OCI-LY3 (cell line): Measurements from ENCODE around the gene CEACAM4.

ENCODE experiments used
- H2AFZ ChIP-seq: fragments of 200-600, 300-600 bp; shearing (Covaris generic); 2 replicates; pipeline ENCODE4 v1.6.0; 2014; ENCODE audit warnings: antibody characterized with exemption, low read depth, low read length
- H3K27ac ChIP-seq: fragments of 200-600, 300-600 bp; sonication (generic); 2 replicates; pipeline ENCODE4 v1.5.1; 2014; ENCODE audit warnings: mild to moderate bottlenecking, low read length, moderate library complexity, mixed read lengths
- H3K27me3 ChIP-seq: fragments of 200-600, 300-600 bp; sonication (generic); 2 replicates; pipeline ENCODE4 v1.6.1; 2014; ENCODE audit warnings: low read depth, low read length, mixed read lengths
- H3K36me3 ChIP-seq: fragments of 200-600, 300-600 bp; sonication (generic); replicated peaks from 2 replicates; pipeline ENCODE3; 2014; ENCODE audit warnings: low read depth, low read length, mixed read lengths
- H3K4me1 ChIP-seq: fragments of 300-600, 200-600 bp; sonication (generic); 2 replicates; pipeline ENCODE4 v1.6.1; 2014; ENCODE audit warnings: low read length, mixed read lengths
- H3K4me2 ChIP-seq: fragments of 200-600, 300-600 bp; sonication (generic); 2 replicates; pipeline ENCODE4 v1.6.1; 2014; ENCODE audit warnings: low read length, mixed read lengths
- H3K4me3 ChIP-seq: fragments of 300-600, 200-600 bp; sonication (generic); 2 replicates; pipeline ENCODE4 v1.5.1; 2014; ENCODE audit warnings: antibody characterized with exemption, mild to moderate bottlenecking, low read length, moderate library complexity
- H3K79me2 ChIP-seq: fragments of 300-600, 200-600 bp; shearing (Covaris generic); 2 replicates; pipeline ENCODE4 v1.6.1; 2014; ENCODE audit warnings: mild to moderate bottlenecking, low read length, mixed read lengths
- H3K9ac ChIP-seq: fragments of 300-600, 200-600 bp; shearing (Covaris generic); 2 replicates; pipeline ENCODE4 v1.6.0; 2014; ENCODE audit warnings: mild to moderate bottlenecking, low read length, moderate library complexity
- H3K9me3 ChIP-seq: fragments of 200-600, 300-600 bp; shearing (Covaris generic); 2 replicates; pipeline ENCODE4 v1.6.1; 2014; ENCODE audit warnings: low read length, mixed read lengths; ENCODE audit not compliant: insufficient read depth
- H4K20me1 ChIP-seq: fragments of 200-600, 300-600 bp; sonication (generic); 2 replicates; pipeline ENCODE4 v1.6.1; 2016; ENCODE audit warnings: low read length, mixed read lengths; ENCODE audit not compliant: insufficient read depth
- EZH2phosphoT487 ChIP-seq: fragments of 200-600 bp; shearing (Covaris generic); IDR thresholded peaks from 2 replicates; pipeline ENCODE4 v1.6.1; 2018; ENCODE audit warnings: antibody characterized with exemption, mixed run types, low read depth
- TF ChIP-seq, protein P1 (sequence below): fragments of 200-600, 300-600 bp; sonication (generic); IDR thresholded peaks from 2 replicates; pipeline ENCODE4 v1.5.1; 2014; ENCODE audit warnings: antibody characterized with exemption, low read length, low read depth

The CEACAM4 gene

DNA sequence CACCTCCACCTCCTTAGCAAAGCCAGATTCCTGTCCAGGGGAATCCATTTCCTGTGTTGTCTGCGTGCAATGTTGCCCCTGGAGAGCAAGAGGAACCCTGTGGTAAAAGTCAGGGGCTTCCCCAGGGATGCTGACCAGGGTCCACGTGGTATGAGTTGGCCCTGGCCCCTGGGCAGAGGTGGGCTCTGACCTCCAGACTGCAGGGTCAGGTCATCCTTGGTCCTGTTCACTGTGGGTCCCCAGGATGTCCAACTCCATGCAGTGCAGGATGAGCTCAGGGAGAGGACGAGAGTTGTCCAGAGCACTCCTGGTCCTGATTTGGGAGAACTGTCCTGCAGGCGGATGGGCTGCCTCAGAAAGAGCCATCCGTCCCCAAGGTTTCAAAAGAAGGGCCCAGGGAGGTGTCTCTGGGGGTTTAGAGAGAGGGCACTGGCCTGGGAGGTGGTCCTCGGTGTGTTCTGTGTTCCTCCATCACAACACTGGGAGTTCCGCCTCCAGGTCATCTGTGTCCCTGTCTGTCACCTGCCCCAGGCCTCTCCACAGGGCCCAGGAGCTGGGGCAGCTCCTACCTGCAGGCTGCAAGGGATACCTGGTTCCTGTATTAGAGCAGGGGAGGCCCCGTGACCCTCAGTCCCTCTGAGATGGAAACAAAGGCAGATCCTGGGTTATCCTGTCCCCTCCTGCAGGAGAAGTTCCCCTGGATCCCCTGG lies 1.2 kb upstream of the CEACAM4 start:
- no peaks in the 10 kb centered on the region for H3K36me3 ChIP-seq
- H3K79me2 ChIP-seq = no peaks in the 10 kb centered on the region
- H3K9ac ChIP-seq = no peak overlapping the region
- H3K27ac ChIP-seq = no peak overlapping the region
- H2AFZ ChIP-seq = no peak overlapping the region
- no peak overlapping the region for H3K4me2 ChIP-seq
- peaks cover 73% of the 10 kb centered on the region for H3K27me3 ChIP-seq
- no peaks in the 10 kb centered on the region; the same call in 1 of the 2 replicates for H4K20me1 ChIP-seq
- TF ChIP-seq, protein P1, sequence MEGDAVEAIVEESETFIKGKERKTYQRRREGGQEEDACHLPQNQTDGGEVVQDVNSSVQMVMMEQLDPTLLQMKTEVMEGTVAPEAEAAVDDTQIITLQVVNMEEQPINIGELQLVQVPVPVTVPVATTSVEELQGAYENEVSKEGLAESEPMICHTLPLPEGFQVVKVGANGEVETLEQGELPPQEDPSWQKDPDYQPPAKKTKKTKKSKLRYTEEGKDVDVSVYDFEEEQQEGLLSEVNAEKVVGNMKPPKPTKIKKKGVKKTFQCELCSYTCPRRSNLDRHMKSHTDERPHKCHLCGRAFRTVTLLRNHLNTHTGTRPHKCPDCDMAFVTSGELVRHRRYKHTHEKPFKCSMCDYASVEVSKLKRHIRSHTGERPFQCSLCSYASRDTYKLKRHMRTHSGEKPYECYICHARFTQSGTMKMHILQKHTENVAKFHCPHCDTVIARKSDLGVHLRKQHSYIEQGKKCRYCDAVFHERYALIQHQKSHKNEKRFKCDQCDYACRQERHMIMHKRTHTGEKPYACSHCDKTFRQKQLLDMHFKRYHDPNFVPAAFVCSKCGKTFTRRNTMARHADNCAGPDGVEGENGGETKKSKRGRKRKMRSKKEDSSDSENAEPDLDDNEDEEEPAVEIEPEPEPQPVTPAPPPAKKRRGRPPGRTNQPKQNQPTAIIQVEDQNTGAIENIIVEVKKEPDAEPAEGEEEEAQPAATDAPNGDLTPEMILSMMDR = no peak
- no peak for TF ChIP-seq EZH2phosphoT487
- no peak overlapping the region for H3K4me3 ChIP-seq
- peaks cover 3% of the 10 kb centered on the region; the same call in 1 of the 2 replicates for H3K4me1 ChIP-seq
- 0 out of 2 replicates have a peak, but pooled peaks cover 4% of the 10 kb centered on the region for H3K9me3 ChIP-seq

DNA sequence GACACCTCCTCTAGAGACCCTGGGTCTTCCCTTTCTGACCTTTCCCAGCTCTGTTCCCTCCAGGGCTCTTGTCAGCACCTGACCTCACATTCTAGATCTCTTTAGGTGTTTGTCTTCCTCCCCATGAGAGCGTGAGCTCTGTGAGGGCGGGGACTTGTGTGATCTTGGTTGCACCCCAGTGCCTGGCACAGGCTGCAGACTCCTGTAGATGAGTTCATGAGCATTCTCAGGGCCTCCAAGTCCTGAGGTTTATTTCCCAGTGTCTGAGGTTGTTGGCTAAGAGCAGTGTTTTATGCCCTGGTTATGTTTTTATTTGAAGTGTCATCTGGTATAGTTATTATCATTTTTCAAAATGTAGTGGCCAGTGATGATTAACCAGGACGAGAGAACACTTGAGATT lies 596 bp downstream of the CEACAM4 start:
- Histone ChIP-seq H3K79me2 (no peaks in the 10 kb centered on the region), H2AFZ (no peak overlapping the region), H3K4me1 (peaks cover 3% of the 10 kb centered on the region; the same call in 1 of the 2 replicates), H3K4me3 (no peak overlapping the region), H3K27ac (no peak overlapping the region), H3K9me3 (0 out of 2 replicates have a peak, but pooled peaks cover 4% of the 10 kb centered on the region), H4K20me1 (no peaks in the 10 kb centered on the region; the same call in 1 of the 2 replicates), H3K4me2 (no peak overlapping the region), H3K9ac (no peak overlapping the region), H3K27me3 (peaks cover 74% of the 10 kb centered on the region), H3K36me3 (no peaks in the 10 kb centered on the region)
- no peak for TF ChIP-seq EZH2phosphoT487
- TF ChIP-seq, protein P1 = no peak

DNA sequence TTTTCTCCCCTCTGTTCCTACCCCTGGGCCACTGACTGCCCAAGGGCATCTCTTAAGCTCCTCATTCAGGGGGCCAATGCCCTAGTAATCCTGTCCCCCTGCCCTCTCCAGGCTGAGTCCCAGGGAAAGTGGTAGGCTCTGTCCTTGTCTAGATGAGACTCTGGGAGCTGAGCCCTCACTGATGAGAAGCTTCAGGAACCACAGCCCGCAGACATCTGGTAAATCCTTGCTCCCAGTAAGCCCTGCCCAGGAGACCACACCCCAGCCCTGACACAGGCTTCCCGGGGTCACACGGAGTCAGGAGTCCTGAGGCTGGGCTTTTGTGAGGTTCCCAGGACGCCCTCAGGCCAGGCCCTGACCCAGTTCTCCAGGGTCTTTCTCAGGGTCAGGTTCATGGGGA lies 1.9 kb downstream of the CEACAM4 start:
- H4K20me1 ChIP-seq = no peaks in the 10 kb centered on the region; the same call in 1 of the 2 replicates
- no peak overlapping the region for H3K4me2 ChIP-seq
- no peak overlapping the region for H2AFZ ChIP-seq
- H3K4me1 ChIP-seq = peaks cover 3% of the 10 kb centered on the region; the same call in 1 of the 2 replicates
- no peak overlapping the region for H3K27ac ChIP-seq
- H3K36me3 ChIP-seq = no peaks in the 10 kb centered on the region
- H3K79me2 ChIP-seq = no peaks in the 10 kb centered on the region
- H3K27me3 ChIP-seq = peaks cover 61% of the 10 kb centered on the region
- no peak overlapping the region for H3K4me3 ChIP-seq
- TF ChIP-seq, protein P1 = no peak
- TF ChIP-seq EZH2phosphoT487 = no peak
- H3K9me3 ChIP-seq = no peaks in the 10 kb centered on the region
- no peak overlapping the region for H3K9ac ChIP-seq

DNA sequence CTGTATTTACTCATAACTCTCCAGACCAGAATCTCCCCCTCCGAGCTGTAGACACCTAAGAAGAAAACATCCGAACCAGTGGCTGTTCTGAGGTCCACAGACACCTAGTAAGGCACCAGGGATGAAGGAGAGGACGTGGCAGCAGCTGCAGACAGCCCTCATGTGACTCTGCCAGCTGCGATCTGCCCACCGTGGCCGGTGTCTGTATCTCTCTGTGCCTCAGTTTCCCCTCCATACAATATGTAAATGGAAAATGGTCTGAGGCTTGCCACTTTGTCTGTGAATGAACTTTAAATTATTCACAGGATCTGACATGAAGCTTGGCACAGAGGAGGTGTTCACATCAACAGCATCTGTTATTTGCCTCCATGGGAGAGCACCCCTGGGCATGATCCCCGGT lies 2.4 kb downstream of the CEACAM4 start:
- no peak overlapping the region for H3K9ac ChIP-seq
- H3K27ac ChIP-seq = no peak overlapping the region
- no peaks in the 10 kb centered on the region for H3K9me3 ChIP-seq
- no peak overlapping the region for H3K4me3 ChIP-seq
- TF ChIP-seq, protein P1 = no peak
- peaks cover 56% of the 10 kb centered on the region for H3K27me3 ChIP-seq
- no peak overlapping the region for H3K4me2 ChIP-seq
- no peaks in the 10 kb centered on the region for H3K36me3 ChIP-seq
- H3K79me2 ChIP-seq = no peaks in the 10 kb centered on the region
- H3K4me1 ChIP-seq = peaks cover 3% of the 10 kb centered on the region; the same call in 1 of the 2 replicates
- no peak overlapping the region for H2AFZ ChIP-seq
- H4K20me1 ChIP-seq = no peaks in the 10 kb centered on the region; the same call in 1 of the 2 replicates
